ENCODE data around the gene IRF5. TPM values are rescaled to one million over a fixed set of nuclear protein-coding genes. Genes with fewer than 3 reads are reported as not detected.

Gene IRF5
- total and polyA plus RNA-seq, 4 donors = 4.3 to 6.2 (median 4.5) TPM

- no peaks in the 10 kb centered on the region for H3K27me3 ChIP-seq (ENCODE audit: control insufficient read depth in 4 of 4, insufficient read depth in 4 of 4, low read length in 3 of 4)
- H3K9me3 ChIP-seq (ENCODE audit: control insufficient read depth in 4 of 4, low read length in 3 of 4) = no peaks in the 10 kb centered on the region
- H3K36me3 ChIP-seq (ENCODE audit: control insufficient read depth in 4 of 4, insufficient read depth in 3 of 4, low read depth in 1 of 4, low read length in 3 of 4) = no peaks in the 10 kb centered on the region
- TF ChIP-seq, protein P1, sequence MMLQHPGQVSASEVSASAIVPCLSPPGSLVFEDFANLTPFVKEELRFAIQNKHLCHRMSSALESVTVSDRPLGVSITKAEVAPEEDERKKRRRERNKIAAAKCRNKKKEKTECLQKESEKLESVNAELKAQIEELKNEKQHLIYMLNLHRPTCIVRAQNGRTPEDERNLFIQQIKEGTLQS (IDR thresholded peaks at IDR 0.05) = no peak
- no peak for TF ChIP-seq MAX (IDR thresholded peaks at IDR 0.05)
- TF ChIP-seq YY1 (IDR thresholded peaks at IDR 0.05) = no peak
- TF ChIP-seq HNF4G (IDR thresholded peaks at IDR 0.05) = no peak
- TF ChIP-seq NR2F2 (IDR thresholded peaks at IDR 0.05) = no peak
- no peak for TF ChIP-seq HNF4A (conservative IDR thresholded peaks at IDR 0.05)
- TF ChIP-seq RAD21 (IDR thresholded peaks at IDR 0.05) = no peak
- TF ChIP-seq, protein P2, sequence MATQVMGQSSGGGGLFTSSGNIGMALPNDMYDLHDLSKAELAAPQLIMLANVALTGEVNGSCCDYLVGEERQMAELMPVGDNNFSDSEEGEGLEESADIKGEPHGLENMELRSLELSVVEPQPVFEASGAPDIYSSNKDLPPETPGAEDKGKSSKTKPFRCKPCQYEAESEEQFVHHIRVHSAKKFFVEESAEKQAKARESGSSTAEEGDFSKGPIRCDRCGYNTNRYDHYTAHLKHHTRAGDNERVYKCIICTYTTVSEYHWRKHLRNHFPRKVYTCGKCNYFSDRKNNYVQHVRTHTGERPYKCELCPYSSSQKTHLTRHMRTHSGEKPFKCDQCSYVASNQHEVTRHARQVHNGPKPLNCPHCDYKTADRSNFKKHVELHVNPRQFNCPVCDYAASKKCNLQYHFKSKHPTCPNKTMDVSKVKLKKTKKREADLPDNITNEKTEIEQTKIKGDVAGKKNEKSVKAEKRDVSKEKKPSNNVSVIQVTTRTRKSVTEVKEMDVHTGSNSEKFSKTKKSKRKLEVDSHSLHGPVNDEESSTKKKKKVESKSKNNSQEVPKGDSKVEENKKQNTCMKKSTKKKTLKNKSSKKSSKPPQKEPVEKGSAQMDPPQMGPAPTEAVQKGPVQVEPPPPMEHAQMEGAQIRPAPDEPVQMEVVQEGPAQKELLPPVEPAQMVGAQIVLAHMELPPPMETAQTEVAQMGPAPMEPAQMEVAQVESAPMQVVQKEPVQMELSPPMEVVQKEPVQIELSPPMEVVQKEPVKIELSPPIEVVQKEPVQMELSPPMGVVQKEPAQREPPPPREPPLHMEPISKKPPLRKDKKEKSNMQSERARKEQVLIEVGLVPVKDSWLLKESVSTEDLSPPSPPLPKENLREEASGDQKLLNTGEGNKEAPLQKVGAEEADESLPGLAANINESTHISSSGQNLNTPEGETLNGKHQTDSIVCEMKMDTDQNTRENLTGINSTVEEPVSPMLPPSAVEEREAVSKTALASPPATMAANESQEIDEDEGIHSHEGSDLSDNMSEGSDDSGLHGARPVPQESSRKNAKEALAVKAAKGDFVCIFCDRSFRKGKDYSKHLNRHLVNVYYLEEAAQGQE (IDR thresholded peaks at IDR 0.05) = no peak
- no peak for TF ChIP-seq GABPA (IDR thresholded peaks at IDR 0.05 in 1 of 2, conservative IDR thresholded peaks at IDR 0.05 in 1 of 2)
- no peak for TF ChIP-seq FOXA1 (IDR thresholded peaks at IDR 0.05)
- no peak for TF ChIP-seq TAF1 (conservative IDR thresholded peaks at IDR 0.05)
- no peak for TF ChIP-seq CTCF (IDR thresholded peaks at IDR 0.05; ENCODE audit: low read depth, low read length, missing input control)
- no peak for TF ChIP-seq JUND (IDR thresholded peaks at IDR 0.05)
- no peak for TF ChIP-seq ZBTB33 (IDR thresholded peaks at IDR 0.05)
- TF ChIP-seq FOXA2 (IDR thresholded peaks at IDR 0.05) = no peak
- no peak for TF ChIP-seq EGR1 (IDR thresholded peaks at IDR 0.05; ENCODE audit: low read depth in 2 of 2)
- TF ChIP-seq SP1 (IDR thresholded peaks at IDR 0.05) = no peak
- TF ChIP-seq RXRA (IDR thresholded peaks at IDR 0.05) = no peak
- 89% methylated on average over 5 of the region's 5 CpGs for WGBS
- DNase-seq (ENCODE audit: low spot score) = no peak
- H3K27ac ChIP-seq (ENCODE audit: low read depth in 1 of 2, low read length in 2 of 2) = no peak overlapping the region
- H3K9ac ChIP-seq (ENCODE audit: low read depth in 1 of 2, low read length in 2 of 2) = no peak overlapping the region
- no peak overlapping the region for H3K4me3 ChIP-seq (ENCODE audit: low read depth in 1 of 3, low read length in 3 of 3)
- H3K4me1 ChIP-seq (ENCODE audit: control insufficient read depth in 4 of 4, insufficient read depth in 4 of 4, low read length in 3 of 4) = no peaks in the 10 kb centered on the region
These were observed 14.3 kb upstream of the IRF5 start for GRCh38 chr7:128923411-128923800.

Data from liver (tissue), 9 donors.